Astrocyte (in vitro differentiated cells and primary cell): Measurements from ENCODE around the gene PGM2. TPM values are rescaled to one million over a fixed set of nuclear protein-coding genes. Genes with fewer than 3 reads are reported as not detected.
"Not testable (repeated sequence)": the region's sequence is repeated elsewhere in the genome, so short reads cannot be mapped to it uniquely, and the experiment has no call there.

Source experiments
- DNase-seq: peaks from one replicate; pipeline ENCODE4 v3.0.0-alpha.2; 2010; ENCODE audit warnings: low read depth
- FAIRE-seq: peaks from 2 replicates; lab custom pipeline; 2011; peaks lifted over from hg19 to GRCh38; lab: Jason Lieb, UNC
- H2AFZ ChIP-seq: 2 replicates; pipeline ENCODE4 v1.6.0; 2012; ENCODE audit warnings: low read depth, low read length, inconsistent platforms
- H3K27ac ChIP-seq: 2 replicates; pipeline ENCODE4 v1.5.1; 2011; ENCODE audit warnings: low read depth, low read length, inconsistent platforms
- H3K27me3 ChIP-seq: 2 replicates; pipeline ENCODE4 v1.6.0; 2011; ENCODE audit warnings: low read length, inconsistent platforms; ENCODE audit not compliant: insufficient read depth
- H3K36me3 ChIP-seq: 2 replicates; pipeline ENCODE4 v1.5.1; 2011; ENCODE audit warnings: low read length, inconsistent platforms; ENCODE audit not compliant: insufficient read depth
- H3K4me1 ChIP-seq: 2 replicates; pipeline ENCODE4 v1.5.1; 2011; ENCODE audit warnings: low read length, inconsistent platforms; ENCODE audit not compliant: insufficient read depth
- H3K4me2 ChIP-seq: 2 replicates; pipeline ENCODE4 v1.6.0; 2012; ENCODE audit warnings: low read length, inconsistent platforms
- H3K4me3 ChIP-seq: 2 replicates; pipeline ENCODE4 v1.5.1; 2011; ENCODE audit warnings: low read depth, mild to moderate bottlenecking, low read length, inconsistent platforms; ENCODE audit not compliant: insufficient read depth
- H3K79me2 ChIP-seq: 2 replicates; pipeline ENCODE4 v1.6.0; 2012; ENCODE audit warnings: mild to moderate bottlenecking, low read length, inconsistent platforms; ENCODE audit not compliant: insufficient read depth
- H3K9ac ChIP-seq: 2 replicates; pipeline ENCODE4 v1.6.0; 2012; ENCODE audit warnings: mild to moderate bottlenecking, low read length, inconsistent platforms
- H3K9me3 ChIP-seq: 2 replicates; pipeline ENCODE4 v1.5.1; 2012; ENCODE audit warnings: low read depth, mild to moderate bottlenecking, low read length, inconsistent platforms; ENCODE audit not compliant: insufficient read depth
- H4K20me1 ChIP-seq: 2 replicates; pipeline ENCODE4 v1.6.0; 2012; ENCODE audit warnings: low read length, inconsistent platforms; ENCODE audit not compliant: insufficient read depth
- H3K27ac Mint-ChIP-seq: one replicate; pipeline ENCODE4 v1.8.0; 2021; ENCODE audit warnings: mild to moderate bottlenecking, mixed read lengths; ENCODE audit not compliant: unreplicated experiment
- H3K27me3 Mint-ChIP-seq: one replicate; pipeline ENCODE4 v1.8.0; 2021; ENCODE audit warnings: low read depth, mixed read lengths; ENCODE audit not compliant: unreplicated experiment
- H3K36me3 Mint-ChIP-seq: one replicate; pipeline ENCODE4 v1.8.0; 2021; ENCODE audit warnings: low read depth, mixed read lengths; ENCODE audit not compliant: unreplicated experiment
- H3K4me1 Mint-ChIP-seq: one replicate; pipeline ENCODE4 v1.8.0; 2021; ENCODE audit warnings: low read depth, mixed read lengths; ENCODE audit not compliant: unreplicated experiment
- H3K4me3 Mint-ChIP-seq: one replicate; pipeline ENCODE4 v1.8.0; 2021; ENCODE audit warnings: mild to moderate bottlenecking, moderate library complexity, mixed read lengths; ENCODE audit not compliant: unreplicated experiment
- H3K9me3 Mint-ChIP-seq: one replicate; pipeline ENCODE4 v1.8.0; 2021; ENCODE audit warnings: mild to moderate bottlenecking, mixed read lengths; ENCODE audit not compliant: unreplicated experiment
- EZH2 ChIP-seq: IDR thresholded peaks from 2 replicates; pipeline ENCODE4 v1.6.1; 2012; ENCODE audit warnings: mild to moderate bottlenecking, low read length, inconsistent platforms; ENCODE audit not compliant: insufficient read depth
- total RNA-seq: library from RNA; stranded (reverse); gene quantifications from 2 replicates; pipeline ENCODE4 v1.2.1, GENCODE V29; 2021
- TF ChIP-seq, protein P1 (sequence below): IDR thresholded peaks from 2 replicates; pipeline ENCODE4 v1.5.1; 2011; ENCODE audit warnings: low read depth, mild to moderate bottlenecking, inconsistent platforms, low read length, moderate library complexity; ENCODE audit not compliant: insufficient read depth

Gene PGM2
- total RNA-seq, 1 donor from 2014 or later, result 24.4 TPM

DNA sequence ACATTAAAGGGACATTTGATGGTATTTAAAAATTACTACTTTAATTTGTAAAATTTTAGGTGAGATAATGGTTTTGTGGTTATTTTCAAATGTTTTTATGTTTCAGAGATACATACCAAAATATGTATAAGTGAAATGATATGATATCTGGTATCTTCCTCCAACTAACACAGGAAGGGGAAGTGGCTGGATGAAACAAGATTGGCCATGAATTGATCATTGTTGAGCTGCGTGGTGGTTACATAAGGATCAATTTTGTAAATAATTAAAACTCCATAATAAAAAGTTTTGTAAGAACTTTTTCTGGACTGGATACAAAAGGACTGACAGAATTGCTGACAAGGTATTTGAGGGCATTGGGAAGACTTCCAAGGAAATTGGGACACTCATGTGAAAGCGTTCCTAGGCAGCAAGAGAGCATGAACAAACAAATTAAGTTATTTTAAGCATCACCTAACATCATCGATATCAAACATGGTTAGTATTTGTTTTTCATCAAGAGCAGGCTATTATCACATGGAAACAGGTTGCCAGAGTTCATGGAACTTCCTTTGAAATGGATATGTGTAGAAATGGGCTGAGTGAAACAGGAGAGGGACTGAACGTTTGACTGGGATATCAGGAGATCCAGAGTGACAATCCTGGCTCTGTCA, 4.4 kb upstream of the PGM2 start:
- Mint-ChIP-seq H3K4me3 (no peak overlapping the region), H3K4me1 (no peaks in the 10 kb centered on the region), H3K27ac (no peak overlapping the region), H3K36me3 (no peaks in the 10 kb centered on the region), H3K9me3 (peaks cover 3% of the 10 kb centered on the region), H3K27me3 (no peaks in the 10 kb centered on the region)
- no peak overlapping the region for H3K9ac ChIP-seq
- H2AFZ ChIP-seq, result no peak overlapping the region
- no peaks in the 10 kb centered on the region for H3K9me3 ChIP-seq
- no peak overlapping the region for H3K4me2 ChIP-seq
- FAIRE-seq (no peak), DNase-seq (no peak)
- H3K27ac ChIP-seq, result no peak overlapping the region
- peaks cover 4% of the 10 kb centered on the region for H3K79me2 ChIP-seq
- no peak overlapping the region for H3K4me3 ChIP-seq
- no peaks in the 10 kb centered on the region for H4K20me1 ChIP-seq
- peaks cover 3% of the 10 kb centered on the region for H3K4me1 ChIP-seq
- no peaks in the 10 kb centered on the region for H3K36me3 ChIP-seq
- TF ChIP-seq, protein P1, sequence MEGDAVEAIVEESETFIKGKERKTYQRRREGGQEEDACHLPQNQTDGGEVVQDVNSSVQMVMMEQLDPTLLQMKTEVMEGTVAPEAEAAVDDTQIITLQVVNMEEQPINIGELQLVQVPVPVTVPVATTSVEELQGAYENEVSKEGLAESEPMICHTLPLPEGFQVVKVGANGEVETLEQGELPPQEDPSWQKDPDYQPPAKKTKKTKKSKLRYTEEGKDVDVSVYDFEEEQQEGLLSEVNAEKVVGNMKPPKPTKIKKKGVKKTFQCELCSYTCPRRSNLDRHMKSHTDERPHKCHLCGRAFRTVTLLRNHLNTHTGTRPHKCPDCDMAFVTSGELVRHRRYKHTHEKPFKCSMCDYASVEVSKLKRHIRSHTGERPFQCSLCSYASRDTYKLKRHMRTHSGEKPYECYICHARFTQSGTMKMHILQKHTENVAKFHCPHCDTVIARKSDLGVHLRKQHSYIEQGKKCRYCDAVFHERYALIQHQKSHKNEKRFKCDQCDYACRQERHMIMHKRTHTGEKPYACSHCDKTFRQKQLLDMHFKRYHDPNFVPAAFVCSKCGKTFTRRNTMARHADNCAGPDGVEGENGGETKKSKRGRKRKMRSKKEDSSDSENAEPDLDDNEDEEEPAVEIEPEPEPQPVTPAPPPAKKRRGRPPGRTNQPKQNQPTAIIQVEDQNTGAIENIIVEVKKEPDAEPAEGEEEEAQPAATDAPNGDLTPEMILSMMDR, result no peak
- no peak for TF ChIP-seq EZH2
- H3K27me3 ChIP-seq, result no peaks in the 10 kb centered on the region

DNA sequence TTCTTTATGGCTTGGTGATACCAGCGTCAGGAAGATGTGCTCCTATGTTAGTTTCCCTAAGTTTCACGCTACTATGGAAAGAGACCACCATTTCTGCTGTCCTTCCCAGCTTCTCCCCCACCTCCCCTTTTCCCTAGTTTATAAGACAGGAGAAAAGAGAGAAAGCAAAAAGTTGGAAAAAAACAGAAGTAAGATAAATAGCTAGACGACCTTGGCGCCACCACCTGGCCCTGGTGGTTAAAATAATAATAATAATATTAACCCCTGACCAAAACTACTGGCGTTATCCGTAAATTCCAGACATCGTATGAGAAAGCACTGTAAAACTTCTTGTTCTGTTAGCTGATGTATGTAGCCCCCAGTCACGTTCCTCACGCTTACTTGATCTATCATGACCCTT, 985 bp upstream of the PGM2 start:
- FAIRE-seq, H3K27ac ChIP-seq, H3K27me3 Mint-ChIP-seq: not testable (repeated sequence)

DNA sequence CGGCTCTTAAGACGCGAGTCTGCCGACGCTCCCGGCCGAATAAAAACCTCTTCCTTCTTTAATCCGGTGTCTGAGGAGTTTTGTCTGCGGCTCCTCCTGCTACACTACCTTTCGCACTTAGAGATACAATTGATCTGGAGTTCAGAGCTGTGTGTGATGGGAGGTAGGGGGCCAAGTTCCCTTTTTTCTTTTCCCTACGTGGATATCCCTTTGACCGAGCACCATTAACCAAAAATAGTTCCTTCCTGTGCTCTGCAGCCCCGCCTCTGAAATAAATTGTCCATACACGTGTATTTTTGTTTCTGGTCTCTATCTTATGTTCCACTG, 555 bp upstream of the PGM2 start:
- TF ChIP-seq, protein P1, result no peak
- Histone ChIP-seq H3K4me2 (peak overlapping the region; percentile 95), H3K27ac (no peak overlapping the region), H3K9ac (peak overlapping the region; percentile 87), H3K9me3 (no peaks in the 10 kb centered on the region), H3K36me3 (peaks cover 10% of the 10 kb centered on the region), H4K20me1 (peaks cover 13% of the 10 kb centered on the region), H2AFZ (peak overlapping the region; percentile 89), H3K79me2 (peaks cover 15% of the 10 kb centered on the region), H3K27me3 (no peaks in the 10 kb centered on the region), H3K4me3 (peak overlapping the region; percentile 78), H3K4me1 (peaks cover 9% of the 10 kb centered on the region)
- Mint-ChIP-seq H3K9me3 (no peaks in the 10 kb centered on the region), H3K4me3 (peak overlapping the region; percentile 92), H3K27ac (peak overlapping the region; percentile 85), H3K4me1 (peaks cover 5% of the 10 kb centered on the region), H3K36me3 (peaks cover 6% of the 10 kb centered on the region), H3K27me3 (no peaks in the 10 kb centered on the region)
- DNase-seq (no peak), FAIRE-seq (no peak)

More for the DNA sequence above, 985 bp upstream of the PGM2 start:
- Histone ChIP-seq H3K79me2 (peaks cover 15% of the 10 kb centered on the region), H3K9ac (peak overlapping the region; percentile 87), H3K4me3 (peak overlapping the region; percentile 78), H4K20me1 (peaks cover 13% of the 10 kb centered on the region), H2AFZ (peak overlapping the region; percentile 89), H3K4me2 (peak overlapping the region; percentile 95)
- Mint-ChIP-seq H3K4me3 (peak overlapping the region; percentile 92), H3K27ac (peak overlapping the region; percentile 85)
- not testable (repeated sequence) for DNase-seq, H3K9me3 Mint-ChIP-seq, H3K9me3 ChIP-seq, H3K4me1 ChIP-seq, H3K36me3 ChIP-seq, H3K36me3 Mint-ChIP-seq, H3K4me1 Mint-ChIP-seq, H3K27me3 ChIP-seq
